GM21619 (cell line): ENCODE results near the gene MAPK8IP3.

Source experiments
- ATAC-seq: cut with Tn5 transposase; IDR thresholded peaks from one replicate; pipeline ENCODE4 v1.9.1; 2021; ENCODE audit not compliant: unreplicated experiment

The MAPK8IP3 gene

GRCh38 chr16:1760911-1761310 lies 54.9 kb downstream of the MAPK8IP3 start:
- no peak for ATAC-seq

- ATAC-seq = no peak
These were observed 55.8 kb downstream of the MAPK8IP3 start for GRCh38 chr16:1761751-1762150.

- no peak for ATAC-seq
These were observed 56.3 kb downstream of the MAPK8IP3 start for GRCh38 chr16:1762196-1762878.

GRCh38 chr16:1762879-1763520 lies 57.0 kb downstream of the MAPK8IP3 start:
- ATAC-seq = no peak

GRCh38 chr16:1763521-1764511 lies 57.8 kb downstream of the MAPK8IP3 start:
- ATAC-seq = no peak

DNA sequence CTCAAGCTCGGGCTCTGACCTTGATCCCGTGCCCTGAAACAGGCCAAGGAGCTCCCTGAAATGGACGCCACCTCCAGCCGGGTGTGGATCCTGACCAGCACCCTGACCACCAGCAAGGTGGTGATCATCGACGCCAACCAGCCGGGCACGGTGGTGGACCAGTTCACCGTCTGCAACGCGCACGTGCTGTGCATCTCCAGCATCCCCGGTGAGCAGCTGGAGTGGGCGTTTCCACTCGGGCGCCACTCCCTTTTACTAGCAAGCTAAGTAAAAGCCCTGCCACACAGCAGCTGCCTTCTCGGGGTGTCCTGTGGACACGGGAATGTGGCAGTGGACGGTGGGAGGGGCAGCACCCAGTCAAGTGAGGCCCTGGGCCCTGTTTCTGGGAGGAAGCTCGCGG lies 59.0 kb downstream of the MAPK8IP3 start:
- no peak for ATAC-seq

DNA sequence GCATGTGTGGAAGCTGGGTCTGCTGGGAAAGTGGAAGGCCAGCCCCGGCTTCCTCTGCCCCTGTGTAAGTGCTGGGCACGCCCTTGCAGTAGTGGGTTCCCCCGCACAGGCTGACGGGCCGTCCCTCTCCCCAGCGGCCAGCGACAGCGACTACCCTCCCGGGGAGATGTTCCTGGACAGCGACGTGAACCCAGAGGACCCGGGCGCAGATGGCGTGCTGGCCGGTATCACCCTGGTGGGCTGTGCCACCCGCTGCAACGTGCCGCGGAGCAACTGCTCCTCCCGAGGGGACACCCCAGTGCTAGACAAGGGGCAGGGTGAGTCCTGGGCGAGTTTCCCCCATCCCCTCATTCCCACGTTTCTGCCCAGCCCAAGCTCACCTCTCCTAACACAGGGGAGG lies 59.8 kb downstream of the MAPK8IP3 start:
- ATAC-seq = no peak

- no peak for ATAC-seq
These were observed 60.2 kb downstream of the MAPK8IP3 start for GRCh38 chr16:1766231-1766630.

- ATAC-seq = no peak
These were observed 60.7 kb downstream of the MAPK8IP3 start for GRCh38 chr16:1766701-1767100.

DNA sequence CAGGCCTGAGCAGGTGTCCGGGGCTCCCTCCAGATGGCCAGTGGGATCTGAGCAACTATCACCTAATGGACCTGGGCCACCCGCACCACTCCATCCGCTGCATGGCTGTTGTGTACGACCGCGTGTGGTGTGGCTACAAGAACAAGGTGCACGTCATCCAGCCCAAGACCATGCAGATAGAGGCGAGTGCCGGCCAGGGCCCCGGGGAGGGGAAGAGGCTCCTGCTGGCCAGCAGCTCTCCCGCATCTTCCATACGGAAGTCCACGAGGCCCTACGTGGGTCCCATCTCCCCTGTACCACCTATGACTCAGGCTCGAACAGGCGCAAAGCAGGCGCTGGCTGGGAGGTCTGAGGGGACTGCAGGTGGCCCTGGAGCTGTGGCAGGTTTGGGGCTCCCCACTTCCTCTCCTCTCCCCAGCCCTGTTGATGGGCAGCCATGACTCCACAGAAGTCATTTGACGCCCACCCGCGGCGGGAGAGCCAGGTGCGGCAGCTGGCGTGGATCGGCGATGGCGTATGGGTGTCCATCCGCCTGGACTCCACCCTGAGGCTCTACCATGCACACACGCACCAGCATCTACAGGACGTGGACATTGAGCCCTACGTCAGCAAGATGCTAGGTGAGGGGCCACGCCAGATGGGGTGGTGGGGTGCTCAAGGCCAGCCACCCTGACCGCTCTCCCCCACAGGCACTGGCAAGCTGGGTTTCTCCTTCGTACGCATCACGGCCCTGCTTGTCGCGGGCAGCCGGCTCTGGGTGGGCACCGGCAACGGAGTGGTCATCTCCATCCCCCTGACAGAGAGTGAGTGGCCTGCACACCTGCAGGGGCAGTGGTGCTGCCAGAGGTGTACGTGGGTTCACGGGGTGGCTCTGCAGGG lies 61.4 kb downstream of the MAPK8IP3 start:
- no peak for ATAC-seq

DNA sequence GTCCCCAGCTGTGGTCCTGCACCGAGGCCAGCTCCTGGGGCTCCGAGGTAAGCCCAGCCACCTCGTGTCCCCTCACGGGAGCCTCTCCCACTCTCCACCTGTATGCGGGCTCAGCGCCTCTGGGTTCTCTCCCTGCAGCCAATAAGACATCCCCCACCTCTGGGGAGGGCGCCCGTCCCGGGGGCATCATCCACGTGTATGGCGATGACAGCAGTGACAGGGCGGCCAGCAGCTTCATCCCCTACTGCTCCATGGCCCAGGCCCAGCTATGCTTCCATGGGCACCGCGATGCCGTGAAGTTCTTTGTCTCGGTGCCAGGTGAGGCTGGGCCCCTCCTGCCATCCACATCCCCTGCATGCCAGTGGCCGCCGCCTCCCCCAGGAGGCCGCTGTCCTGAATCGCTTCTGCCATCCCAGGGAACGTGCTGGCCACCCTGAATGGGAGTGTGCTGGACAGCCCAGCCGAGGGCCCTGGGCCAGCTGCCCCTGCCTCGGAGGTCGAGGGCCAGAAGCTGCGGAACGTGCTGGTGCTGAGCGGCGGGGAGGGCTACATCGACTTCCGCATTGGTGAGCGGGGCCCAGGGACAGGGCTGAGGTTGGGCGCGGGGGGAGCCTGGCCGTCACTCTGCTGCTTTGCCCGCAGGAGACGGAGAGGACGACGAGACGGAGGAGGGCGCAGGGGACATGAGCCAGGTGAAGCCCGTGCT lies 62.2 kb downstream of the MAPK8IP3 start:
- ATAC-seq = no peak

GRCh38 chr16:1768767-1769401 lies 62.9 kb downstream of the MAPK8IP3 start:
- no peak for ATAC-seq

DNA sequence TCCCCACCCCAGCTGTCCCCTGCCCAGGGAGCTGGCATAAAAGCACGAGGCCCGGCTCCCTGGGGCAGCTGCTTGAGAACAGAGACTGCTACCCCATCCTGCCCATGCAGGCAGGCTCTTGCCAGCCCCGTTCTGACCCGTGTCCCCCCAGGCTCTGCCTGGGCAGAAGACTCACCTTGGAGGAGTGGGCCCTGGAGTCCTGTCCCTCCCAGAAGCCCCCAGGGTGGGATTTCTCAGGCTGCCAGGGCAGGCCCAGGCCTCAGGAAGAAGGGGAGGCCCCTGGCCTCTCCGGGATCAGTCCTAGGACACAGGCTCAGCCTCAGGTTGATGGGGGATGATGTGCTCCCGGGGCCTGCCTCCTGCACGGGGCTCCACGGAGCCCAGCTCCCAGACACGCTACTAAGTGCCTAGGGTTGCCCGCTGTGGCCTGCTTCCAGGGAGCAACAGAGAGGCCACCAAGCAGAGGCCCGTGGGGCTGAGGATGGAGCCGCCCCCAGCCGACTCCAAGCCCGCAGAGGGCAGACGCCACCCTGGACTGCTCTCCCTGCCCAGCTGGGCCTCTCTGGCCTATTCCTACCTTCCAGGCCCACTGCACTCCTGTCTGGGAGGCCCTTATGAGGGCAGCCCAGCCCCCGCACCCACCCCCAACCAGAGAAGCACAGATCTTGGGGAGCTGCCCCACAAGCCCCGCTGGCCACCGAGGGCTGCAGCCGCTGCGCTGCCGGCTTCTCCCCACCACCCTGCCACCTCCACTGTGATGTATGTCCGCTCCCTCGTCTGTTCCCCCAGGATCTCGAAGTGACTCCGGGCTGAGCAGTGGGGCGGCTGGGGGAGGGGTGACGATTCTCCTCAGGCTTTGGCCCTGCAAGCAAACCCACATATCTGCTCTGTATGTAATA lies 63.7 kb downstream of the MAPK8IP3 start:
- no peak for ATAC-seq

- no peak for ATAC-seq
These were observed 64.6 kb downstream of the MAPK8IP3 start for GRCh38 chr16:1770328-1771187.

DNA sequence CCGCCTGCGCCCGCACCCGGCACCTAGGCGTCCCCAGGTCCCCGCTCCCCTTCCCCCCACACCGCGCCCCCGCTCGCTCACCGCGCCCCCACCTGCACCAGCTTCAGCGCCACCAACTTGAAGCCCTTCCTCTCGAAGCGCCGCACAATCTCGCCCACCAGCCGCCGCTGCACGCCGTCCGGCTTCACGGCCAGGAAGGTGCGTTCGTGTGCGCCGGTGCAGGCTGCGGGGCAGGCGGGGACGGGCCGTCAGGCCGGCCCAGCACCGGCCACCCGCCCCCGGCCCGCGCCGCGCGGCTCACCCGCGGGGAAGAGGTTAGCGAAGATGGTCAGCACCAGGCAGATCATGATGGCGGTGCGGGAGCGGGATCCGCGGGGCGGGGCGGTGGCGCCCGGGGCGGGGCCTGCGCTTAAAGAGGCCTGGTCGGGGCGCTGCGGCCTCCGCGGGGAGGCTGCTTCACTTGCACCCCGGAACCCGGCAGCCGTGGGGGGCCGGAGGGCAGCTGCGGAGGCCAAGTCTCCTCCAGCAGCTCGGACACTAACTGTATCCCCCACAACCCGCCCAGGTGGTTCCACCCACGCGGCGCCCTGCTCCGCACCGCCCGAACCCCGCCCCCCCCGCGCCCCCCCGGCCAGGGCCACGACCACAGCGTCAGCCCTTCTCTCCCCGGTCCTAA lies 65.3 kb downstream of the MAPK8IP3 start, which contains the start of gene NME3:
Gene NME3, minus strand, starts transcription at position 356 of the 676 bp plus-strand sequence. Its CDS starts 9 bp downstream, at position 347.
- ATAC-seq = no peak

- no peak for ATAC-seq
These were observed 65.9 kb downstream of the MAPK8IP3 start for GRCh38 chr16:1771864-1772361.
